ENCODE measurements around the gene PSAPL1.
"Not testable (repeated sequence)": the region's sequence is repeated elsewhere in the genome, so short reads cannot be mapped to it uniquely, and the experiment has no call there.

PSAPL1 gene

GRCh38 chr4:7458477-7458876 is 23.7 kb upstream of the PSAPL1 start:
- H3K4me1 ChIP-seq (ENCODE audit: control insufficient read depth, insufficient read depth, low read length), result no peaks in the 10 kb centered on the region
- no peaks in the 10 kb centered on the region for H3K36me3 ChIP-seq (ENCODE audit: control insufficient read depth, insufficient read depth, low read length, severe bottlenecking)
- no peak overlapping the region for H3K4me3 ChIP-seq (ENCODE audit: low read length)
- no peak for DNase-seq (ENCODE audit: low read depth)
- no peaks in the 10 kb centered on the region for H3K9me3 ChIP-seq (ENCODE audit: control insufficient read depth, low read length)
- H3K9ac ChIP-seq (ENCODE audit: low read length), result no peak overlapping the region
- peaks cover 16% of the 10 kb centered on the region for H3K27me3 ChIP-seq (replicated peaks; ENCODE audit: control insufficient read depth, insufficient read depth, low read length)

GRCh38 chr4:7458066-7458425 is 23.3 kb upstream of the PSAPL1 start:
- DNase-seq (ENCODE audit: low read depth), result no peak
- Histone ChIP-seq H3K9ac (ENCODE audit: low read length) (no peak overlapping the region), H3K9me3 (ENCODE audit: control insufficient read depth, low read length) (no peaks in the 10 kb centered on the region), H3K36me3 (ENCODE audit: control insufficient read depth, insufficient read depth, low read length, severe bottlenecking) (no peaks in the 10 kb centered on the region), H3K4me3 (ENCODE audit: low read length) (no peak overlapping the region), H3K4me1 (ENCODE audit: control insufficient read depth, insufficient read depth, low read length) (no peaks in the 10 kb centered on the region), H3K27me3 (replicated peaks; ENCODE audit: control insufficient read depth, insufficient read depth, low read length) (peaks cover 16% of the 10 kb centered on the region)

GRCh38 chr4:7457201-7458065 is 22.7 kb upstream of the PSAPL1 start:
- Histone ChIP-seq H3K9me3 (ENCODE audit: control insufficient read depth, low read length) (no peaks in the 10 kb centered on the region), H3K27me3 (replicated peaks; ENCODE audit: control insufficient read depth, insufficient read depth, low read length) (peaks cover 16% of the 10 kb centered on the region), H3K4me1 (ENCODE audit: control insufficient read depth, insufficient read depth, low read length) (no peaks in the 10 kb centered on the region), H3K36me3 (ENCODE audit: control insufficient read depth, insufficient read depth, low read length, severe bottlenecking) (no peaks in the 10 kb centered on the region), H3K9ac (ENCODE audit: low read length) (no peak overlapping the region), H3K4me3 (ENCODE audit: low read length) (no peak overlapping the region)
- DNase-seq (ENCODE audit: low read depth), result no peak

- H3K27me3 ChIP-seq (replicated peaks; ENCODE audit: control insufficient read depth, insufficient read depth, low read length); H3K4me1 ChIP-seq (ENCODE audit: control insufficient read depth, insufficient read depth, low read length); H3K4me3 ChIP-seq (ENCODE audit: low read length): not testable (repeated sequence)
Measured at GRCh38 chr4:7452802-7453201, 18.1 kb upstream of the PSAPL1 start.

GRCh38 chr4:7451800-7452199 is 17.1 kb upstream of the PSAPL1 start:
- no peak for DNase-seq (ENCODE audit: low read depth)
- peaks cover 7% of the 10 kb centered on the region for H3K27me3 ChIP-seq (replicated peaks; ENCODE audit: control insufficient read depth, insufficient read depth, low read length)
- no peaks in the 10 kb centered on the region for H3K36me3 ChIP-seq (ENCODE audit: control insufficient read depth, insufficient read depth, low read length, severe bottlenecking)
- H3K9me3 ChIP-seq (ENCODE audit: control insufficient read depth, low read length), result no peaks in the 10 kb centered on the region
- no peak overlapping the region for H3K4me3 ChIP-seq (ENCODE audit: low read length)
- no peak overlapping the region for H3K9ac ChIP-seq (ENCODE audit: low read length)
- no peaks in the 10 kb centered on the region for H3K4me1 ChIP-seq (ENCODE audit: control insufficient read depth, insufficient read depth, low read length)

More at GRCh38 chr4:7452802-7453201, 18.1 kb upstream of the PSAPL1 start:
- not testable (repeated sequence) for H3K9me3 ChIP-seq (ENCODE audit: control insufficient read depth, low read length); DNase-seq (ENCODE audit: low read depth); H3K9ac ChIP-seq (ENCODE audit: low read length); H3K36me3 ChIP-seq (ENCODE audit: control insufficient read depth, insufficient read depth, low read length, severe bottlenecking)

- Histone ChIP-seq H3K4me1 (ENCODE audit: control insufficient read depth, insufficient read depth, low read length) (no peaks in the 10 kb centered on the region), H3K36me3 (ENCODE audit: control insufficient read depth, insufficient read depth, low read length, severe bottlenecking) (no peaks in the 10 kb centered on the region), H3K9ac (ENCODE audit: low read length) (no peak overlapping the region), H3K9me3 (ENCODE audit: control insufficient read depth, low read length) (no peaks in the 10 kb centered on the region), H3K4me3 (ENCODE audit: low read length) (no peak overlapping the region), H3K27me3 (replicated peaks; ENCODE audit: control insufficient read depth, insufficient read depth, low read length) (peaks cover 7% of the 10 kb centered on the region)
- DNase-seq (ENCODE audit: low read depth), result no peak
Measured at GRCh38 chr4:7451434-7451789, 16.7 kb upstream of the PSAPL1 start.

DNA sequence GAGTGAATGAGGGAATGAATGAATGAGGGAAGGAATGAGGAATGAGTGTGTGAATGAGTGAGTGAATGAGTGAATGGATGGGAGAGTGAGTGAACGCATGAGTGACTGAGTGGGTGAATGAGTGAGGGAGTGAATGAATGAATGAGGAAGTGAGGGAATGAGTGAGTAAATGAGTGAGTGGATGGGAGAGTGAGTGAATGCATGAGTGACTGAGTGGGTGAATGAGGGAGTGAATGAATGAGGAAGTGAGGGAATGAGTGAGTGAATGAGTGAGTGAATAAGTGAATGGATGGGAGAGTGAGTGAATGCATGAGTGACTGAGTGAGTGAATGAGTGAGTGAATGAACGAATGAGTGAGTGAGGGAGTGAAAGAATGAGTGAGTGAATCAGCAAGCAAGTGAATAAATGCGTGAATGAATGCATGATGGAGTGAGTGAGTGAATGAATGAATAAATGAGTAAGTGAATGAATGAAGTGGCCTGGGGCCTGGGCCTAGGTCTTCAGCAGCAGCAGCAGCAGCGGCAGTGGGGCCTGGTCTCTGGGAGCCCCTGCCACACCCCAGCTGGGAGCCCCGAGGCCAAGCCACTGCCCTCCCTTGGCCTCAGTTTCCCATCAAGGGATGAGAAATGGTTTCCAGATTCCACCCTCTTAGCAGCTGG is 16.2 kb upstream of the PSAPL1 start:
- no peaks in the 10 kb centered on the region for H3K4me1 ChIP-seq (ENCODE audit: control insufficient read depth, insufficient read depth, low read length)
- no peak for DNase-seq (ENCODE audit: low read depth)
- H3K27me3 ChIP-seq (replicated peaks; ENCODE audit: control insufficient read depth, insufficient read depth, low read length), result peaks cover 8% of the 10 kb centered on the region
- no peak overlapping the region for H3K9ac ChIP-seq (ENCODE audit: low read length)
- no peaks in the 10 kb centered on the region for H3K9me3 ChIP-seq (ENCODE audit: control insufficient read depth, low read length)
- no peaks in the 10 kb centered on the region for H3K36me3 ChIP-seq (ENCODE audit: control insufficient read depth, insufficient read depth, low read length, severe bottlenecking)
- no peak overlapping the region for H3K4me3 ChIP-seq (ENCODE audit: low read length)

DNA sequence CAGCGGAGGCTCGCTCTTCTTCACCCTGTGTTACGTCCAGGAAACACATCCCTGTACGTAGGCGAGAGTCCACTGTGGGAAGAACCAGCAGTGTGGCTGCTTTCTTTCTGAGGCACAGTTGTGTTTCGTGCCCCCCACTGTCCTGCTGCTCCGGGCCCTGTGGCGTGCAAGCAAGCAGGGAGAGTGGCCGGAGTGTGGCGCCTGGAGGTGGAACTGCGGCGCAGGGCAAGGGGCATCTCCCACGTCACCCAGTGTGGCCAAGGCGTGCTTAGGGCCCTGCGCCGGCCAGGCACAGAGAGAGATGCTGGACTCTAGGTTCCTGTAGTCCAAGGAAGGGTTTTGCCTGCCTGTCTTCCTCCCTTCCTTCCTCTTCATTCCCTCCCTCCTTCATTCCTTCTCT is 13.3 kb upstream of the PSAPL1 start:
- no peaks in the 10 kb centered on the region for H3K4me1 ChIP-seq (ENCODE audit: control insufficient read depth, insufficient read depth, low read length)
- H3K9ac ChIP-seq (ENCODE audit: low read length), result no peak overlapping the region
- H3K36me3 ChIP-seq (ENCODE audit: control insufficient read depth, insufficient read depth, low read length, severe bottlenecking), result no peaks in the 10 kb centered on the region
- no peak for DNase-seq (ENCODE audit: low read depth)
- H3K9me3 ChIP-seq (ENCODE audit: control insufficient read depth, low read length), result no peaks in the 10 kb centered on the region
- no peak overlapping the region for H3K4me3 ChIP-seq (ENCODE audit: low read length)
- H3K27me3 ChIP-seq (replicated peaks; ENCODE audit: control insufficient read depth, insufficient read depth, low read length), result peaks cover 18% of the 10 kb centered on the region

DNA sequence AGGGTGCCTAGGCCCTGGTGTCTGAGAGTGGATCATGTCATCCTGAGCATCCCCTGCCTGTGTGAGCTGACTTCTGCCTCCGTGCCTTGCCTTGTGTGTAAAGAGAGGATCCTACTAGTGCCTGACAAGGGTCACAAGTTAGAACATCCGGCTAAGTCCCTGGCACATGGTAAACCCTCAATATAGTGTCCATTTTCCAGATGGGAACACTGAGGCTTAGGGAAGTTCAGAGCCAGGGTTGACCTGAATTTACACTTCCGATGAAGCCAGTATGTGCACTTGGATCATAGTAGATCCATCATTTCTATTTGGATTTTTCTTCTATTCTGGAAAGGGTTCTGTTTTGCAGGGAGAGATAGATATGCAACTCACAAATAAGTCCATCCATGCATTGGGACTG is 12.5 kb upstream of the PSAPL1 start:
- no peaks in the 10 kb centered on the region for H3K4me1 ChIP-seq (ENCODE audit: control insufficient read depth, insufficient read depth, low read length)
- H3K36me3 ChIP-seq (ENCODE audit: control insufficient read depth, insufficient read depth, low read length, severe bottlenecking), result no peaks in the 10 kb centered on the region
- H3K9me3 ChIP-seq (ENCODE audit: control insufficient read depth, low read length), result no peaks in the 10 kb centered on the region
- peaks cover 18% of the 10 kb centered on the region for H3K27me3 ChIP-seq (replicated peaks; ENCODE audit: control insufficient read depth, insufficient read depth, low read length)
- H3K9ac ChIP-seq (ENCODE audit: low read length), result no peak overlapping the region
- no peak for DNase-seq (ENCODE audit: low read depth)
- no peak overlapping the region for H3K4me3 ChIP-seq (ENCODE audit: low read length)

DNA sequence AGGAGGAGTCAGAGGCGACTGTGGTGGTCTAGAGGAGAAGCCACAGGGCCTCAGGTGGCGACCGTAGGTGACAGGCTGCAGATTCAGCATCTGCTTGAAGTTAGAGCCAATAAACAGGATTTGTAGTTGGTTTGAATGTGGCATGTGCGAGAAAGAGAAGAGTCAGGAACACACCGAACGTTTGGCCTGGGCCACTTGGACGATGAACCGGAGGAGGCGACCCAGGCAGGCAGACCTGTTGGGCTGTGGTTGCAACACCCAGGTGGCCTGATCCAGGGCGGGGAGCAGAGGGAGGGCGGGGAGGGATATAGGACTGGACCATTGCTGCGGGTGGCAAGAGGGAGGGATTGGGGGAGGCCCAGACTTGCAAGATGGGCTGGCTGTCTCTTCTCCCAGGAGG is 10.0 kb upstream of the PSAPL1 start:
- no peak for DNase-seq (ENCODE audit: low read depth)
- Histone ChIP-seq H3K9ac (ENCODE audit: low read length) (no peak overlapping the region), H3K4me3 (ENCODE audit: low read length) (no peak overlapping the region), H3K4me1 (ENCODE audit: control insufficient read depth, insufficient read depth, low read length) (no peaks in the 10 kb centered on the region), H3K27me3 (replicated peaks; ENCODE audit: control insufficient read depth, insufficient read depth, low read length) (peaks cover 21% of the 10 kb centered on the region), H3K36me3 (ENCODE audit: control insufficient read depth, insufficient read depth, low read length, severe bottlenecking) (no peaks in the 10 kb centered on the region), H3K9me3 (ENCODE audit: control insufficient read depth, low read length) (no peaks in the 10 kb centered on the region)

GRCh38 chr4:7444314-7444713 is 9.6 kb upstream of the PSAPL1 start:
- no peak overlapping the region for H3K4me3 ChIP-seq (ENCODE audit: low read length)

More at GRCh38 chr4:7444314-7444713, 9.6 kb upstream of the PSAPL1 start:
- no peaks in the 10 kb centered on the region for H3K36me3 ChIP-seq (ENCODE audit: control insufficient read depth, insufficient read depth, low read length, severe bottlenecking)
- no peaks in the 10 kb centered on the region for H3K4me1 ChIP-seq (ENCODE audit: control insufficient read depth, insufficient read depth, low read length)
- no peak overlapping the region for H3K9ac ChIP-seq (ENCODE audit: low read length)
- no peak for DNase-seq (ENCODE audit: low read depth)
- peaks cover 3% of the 10 kb centered on the region for H3K9me3 ChIP-seq (ENCODE audit: control insufficient read depth, low read length)
- peaks cover 25% of the 10 kb centered on the region for H3K27me3 ChIP-seq (replicated peaks; ENCODE audit: control insufficient read depth, insufficient read depth, low read length)
